Measurements from ENCODE around the gene ZNF484.

GRCh38 chr9:92795598-92796336 lies 82.1 kb downstream of the ZNF484 start:
- TF ChIP-seq CTCF (conservative IDR thresholded peaks at IDR 0.05; ENCODE audit: low read depth, low read length) = no peak
- no peak for TF ChIP-seq EZH2 (IDR thresholded peaks at IDR 0.05; ENCODE audit: borderline replicate concordance, low read depth, low read length, poor library complexity, severe bottlenecking)

All from A673 (cell line).